Measurements from ENCODE around the gene CGREF1.

CGREF1 gene, protein sequence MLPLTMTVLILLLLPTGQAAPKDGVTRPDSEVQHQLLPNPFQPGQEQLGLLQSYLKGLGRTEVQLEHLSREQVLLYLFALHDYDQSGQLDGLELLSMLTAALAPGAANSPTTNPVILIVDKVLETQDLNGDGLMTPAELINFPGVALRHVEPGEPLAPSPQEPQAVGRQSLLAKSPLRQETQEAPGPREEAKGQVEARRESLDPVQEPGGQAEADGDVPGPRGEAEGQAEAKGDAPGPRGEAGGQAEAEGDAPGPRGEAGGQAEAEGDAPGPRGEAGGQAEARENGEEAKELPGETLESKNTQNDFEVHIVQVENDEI

DNA sequence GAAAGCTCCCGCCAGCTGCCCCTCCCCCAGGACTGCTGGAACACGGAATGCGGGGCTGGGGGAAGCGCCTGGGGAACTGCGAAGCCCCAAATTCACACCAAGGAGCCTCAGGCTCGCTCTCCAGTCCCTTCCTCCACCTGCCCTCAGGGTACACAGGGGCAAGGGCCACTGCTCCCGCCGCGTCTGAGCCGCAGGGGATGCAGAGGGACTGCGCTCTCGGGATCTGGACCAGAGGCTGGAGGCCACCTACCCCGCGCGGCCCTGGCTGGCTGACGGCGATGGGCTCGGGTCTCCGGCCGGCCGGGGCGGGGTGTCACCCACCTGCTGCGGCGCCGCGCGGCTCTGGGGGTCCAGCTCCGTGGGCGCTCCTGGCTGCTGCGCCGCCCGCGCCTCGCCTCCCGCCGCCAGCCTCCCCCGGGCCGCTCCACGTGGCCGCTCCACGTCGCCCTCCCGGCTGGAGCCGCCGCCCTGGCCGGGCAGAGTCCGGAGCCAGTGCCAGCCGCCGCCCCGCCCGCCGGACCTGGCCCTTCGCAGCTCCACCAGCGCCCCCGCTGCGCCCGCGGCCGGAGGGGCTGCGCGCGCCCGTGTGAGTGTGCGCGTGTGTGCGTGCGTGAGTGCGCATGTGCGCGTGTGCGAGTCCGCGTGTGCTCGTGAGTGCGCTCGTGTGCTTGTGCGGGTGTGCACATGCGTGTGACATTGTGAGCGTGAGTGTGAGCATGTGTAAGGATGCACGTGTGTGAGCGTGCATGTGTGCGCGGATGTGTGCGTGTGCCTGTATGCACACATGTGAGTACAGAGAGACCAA is at the start of gene CGREF1:
Gene CGREF1 (minus strand): TSS at position 604 of the 805 bp plus-strand sequence. CDS start 14,762 bp downstream, outside the sequence.
- no peak for DNase-seq

- DNase-seq: no peak
Measured at GRCh38 chr2:27164960-27165763, 46.2 kb upstream of the CGREF1 start.

GRCh38 chr2:27162151-27163121 is 43.5 kb upstream of the CGREF1 start:
- no peak for DNase-seq

- no peak for DNase-seq
Measured at GRCh38 chr2:27160191-27160590, 41.3 kb upstream of the CGREF1 start.

DNA sequence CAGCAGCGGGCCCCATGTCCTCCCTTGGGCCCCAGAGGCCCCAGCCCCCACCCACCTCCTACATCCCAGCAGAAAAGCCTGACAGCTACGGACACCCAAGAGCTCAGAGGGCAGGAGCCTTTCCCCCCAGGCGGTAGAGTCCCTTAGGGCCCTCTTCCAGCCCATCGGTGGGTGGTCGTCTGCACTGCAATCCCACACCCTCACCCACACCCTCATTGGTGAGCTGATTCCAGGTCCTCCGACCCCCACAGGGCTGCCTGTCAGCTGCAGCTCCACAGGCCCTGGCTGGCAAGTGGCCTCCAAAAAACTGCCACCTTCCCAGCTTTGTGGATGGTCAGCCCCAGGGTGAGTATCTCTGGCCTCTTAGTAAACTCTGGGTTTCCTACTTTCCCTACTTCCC is 40.3 kb upstream of the CGREF1 start:
- DNase-seq: no peak

DNA sequence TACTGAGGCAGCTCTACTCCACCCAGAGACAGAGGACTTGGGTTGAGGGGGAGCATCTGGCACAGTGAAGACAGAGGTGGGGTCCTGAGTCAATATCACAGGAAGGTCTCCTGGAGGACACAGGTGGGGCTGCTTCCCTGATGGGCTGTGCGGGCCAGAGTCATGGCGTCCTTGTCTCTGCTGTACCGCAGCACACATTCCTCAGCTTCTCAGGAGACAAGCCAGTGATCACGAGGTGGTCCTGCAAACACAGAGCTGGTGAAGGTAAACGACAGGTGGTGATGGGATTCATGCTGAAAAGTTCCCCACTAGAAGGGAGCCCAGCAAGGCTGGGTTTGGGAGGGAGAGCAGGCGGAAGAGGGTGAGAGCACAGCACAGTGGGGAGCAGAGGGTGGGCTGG is 39.5 kb upstream of the CGREF1 start:
- DNase-seq: no peak

GRCh38 chr2:27155069-27155520 is 36.2 kb upstream of the CGREF1 start:
- DNase-seq: no peak

DNA sequence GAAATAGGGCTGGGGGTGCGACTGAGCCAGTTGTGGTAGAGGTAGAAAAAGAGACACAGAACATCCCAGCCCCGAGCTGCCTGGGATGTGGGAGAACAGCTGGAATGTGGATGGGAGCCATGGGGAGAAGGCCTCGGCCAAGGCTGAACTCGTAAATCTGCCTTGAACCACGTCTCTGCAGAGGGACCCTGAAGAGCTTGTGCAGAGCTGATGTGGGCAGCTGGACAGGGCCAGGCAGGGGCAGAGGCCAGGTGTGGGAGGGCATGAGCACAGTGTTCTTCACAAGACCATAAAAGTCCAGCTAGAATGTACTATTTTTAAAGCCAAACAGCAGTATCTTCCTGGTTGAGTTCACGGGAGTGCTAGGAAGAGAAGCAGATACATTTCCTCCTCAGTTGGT is 35.6 kb upstream of the CGREF1 start:
- no peak for DNase-seq

DNA sequence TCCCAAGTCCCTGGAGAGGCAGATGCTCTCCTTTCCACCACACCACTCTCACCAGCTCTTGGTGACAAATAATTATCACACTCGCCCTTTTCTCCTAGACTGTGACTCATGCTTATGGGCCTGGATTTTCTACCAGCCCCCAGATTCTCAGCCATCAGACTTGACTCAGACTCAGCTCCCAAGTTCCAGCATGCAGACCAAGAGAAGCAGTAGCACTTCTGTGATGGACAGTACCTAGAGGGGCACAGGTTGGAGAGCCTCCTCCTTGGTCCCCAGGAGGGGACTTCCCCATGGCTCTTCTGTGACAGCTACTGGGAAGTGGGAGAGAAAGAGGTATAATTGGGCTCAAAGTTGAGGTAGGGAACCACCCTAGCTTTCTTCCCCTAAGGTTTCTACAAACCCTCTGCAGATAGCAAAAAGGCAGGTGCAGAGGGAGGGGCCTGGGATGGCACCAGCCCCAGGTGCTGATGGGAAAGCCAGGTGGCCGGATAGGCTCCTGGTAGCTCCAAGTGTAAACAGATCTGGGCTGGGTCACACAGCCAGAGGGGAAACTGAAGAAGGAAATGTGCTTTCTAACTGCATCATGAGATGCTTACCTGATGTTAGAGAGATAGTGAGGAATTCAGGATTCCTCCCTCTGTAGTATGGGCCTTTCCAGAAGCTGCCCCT is 34.0 kb upstream of the CGREF1 start:
- no peak for DNase-seq

DNA sequence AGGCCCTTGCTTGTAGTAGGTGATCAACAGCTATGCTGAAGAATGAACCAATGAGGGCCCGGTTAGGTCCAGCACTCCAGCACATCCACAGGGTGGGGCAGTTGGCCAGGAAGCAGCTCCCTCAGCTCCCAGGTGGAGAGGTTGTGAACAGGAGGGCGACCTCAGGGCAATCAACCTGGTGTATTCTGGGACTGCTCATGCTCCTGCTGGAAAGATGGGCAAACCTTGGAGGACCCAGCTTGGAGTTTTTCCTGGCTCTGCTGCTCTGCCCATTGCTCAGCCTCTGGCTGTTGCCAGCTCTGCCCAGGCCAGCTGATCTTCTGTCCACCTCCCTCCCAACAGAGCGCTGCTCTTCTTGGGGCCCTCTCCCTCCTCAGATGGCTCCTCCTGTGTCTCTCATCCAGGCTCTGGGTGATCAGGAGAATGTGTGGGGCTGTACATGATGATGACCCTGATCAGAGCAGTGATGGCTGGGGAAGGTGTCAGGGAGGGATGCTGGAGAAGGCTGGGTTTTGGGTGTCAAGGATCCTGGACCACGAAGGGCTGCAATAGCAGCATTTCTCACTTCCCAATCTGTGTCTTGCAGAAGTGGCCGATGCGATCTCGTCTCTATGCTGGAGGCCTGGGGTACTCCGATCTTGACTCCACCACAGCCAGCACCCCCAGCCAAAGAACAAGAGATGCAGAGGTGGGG is 33.3 kb upstream of the CGREF1 start:
- DNase-seq: no peak

- DNase-seq: no peak
Measured at GRCh38 chr2:27150639-27151230, 31.8 kb upstream of the CGREF1 start.

GRCh38 chr2:27149570-27150405 is 30.9 kb upstream of the CGREF1 start:
- DNase-seq: no peak

GRCh38 chr2:27148801-27149439 is 30.0 kb upstream of the CGREF1 start, which contains the start of gene TCF23:
Gene TCF23 (plus strand): TSS chr2:27149004. CDS start chr2:27149134, 130 bp downstream.
- DNase-seq: no peak

GRCh38 chr2:27147935-27148334 is 29.0 kb upstream of the CGREF1 start:
- no peak for DNase-seq

DNA sequence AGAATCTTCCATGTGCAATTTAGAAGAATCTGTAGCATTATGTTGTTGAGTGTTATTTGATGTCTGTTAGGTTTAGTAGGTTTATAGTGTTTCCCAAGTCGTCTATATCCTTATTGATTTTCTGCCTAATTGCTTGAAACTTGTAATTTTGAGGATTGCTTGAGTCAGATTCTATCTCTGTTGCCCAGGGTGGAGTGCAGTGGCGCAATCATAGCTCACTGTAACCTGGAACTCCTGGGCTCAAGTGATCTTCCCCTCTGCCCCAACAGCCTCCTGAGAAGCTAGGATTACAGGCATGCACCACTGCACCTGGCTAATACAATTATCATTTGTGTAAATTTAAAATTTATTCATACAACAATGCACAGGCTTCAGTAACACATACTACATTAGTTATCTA is 26.8 kb upstream of the CGREF1 start:
- no peak for DNase-seq

DNA sequence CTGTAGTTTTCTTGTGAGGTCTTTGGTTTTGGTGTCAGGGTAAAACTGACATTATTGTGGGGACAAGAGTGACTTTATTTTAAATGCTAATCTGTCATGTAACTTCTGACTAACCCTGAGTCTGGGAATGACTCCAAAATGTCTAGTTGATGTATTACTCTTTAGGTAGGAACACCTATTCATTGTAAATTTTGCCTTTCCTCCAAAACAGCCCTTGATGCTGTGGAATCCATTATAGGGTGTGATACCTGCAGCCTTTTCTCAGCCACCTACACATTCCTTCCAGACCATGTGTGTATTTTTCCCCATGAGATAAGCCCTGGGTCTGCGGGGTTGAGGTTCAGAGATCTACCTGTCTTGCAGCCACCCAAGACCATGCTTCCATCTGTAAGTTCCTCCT is 24.4 kb upstream of the CGREF1 start:
- no peak for DNase-seq

GRCh38 chr2:27139310-27139709 is 20.4 kb upstream of the CGREF1 start, which contains the start of gene PRR30:
Gene PRR30 (minus strand): TSS chr2:27139410. CDS start chr2:27138329, 1,081 bp downstream.
- DNase-seq: no peak

GRCh38 chr2:27138111-27138510 is 19.2 kb upstream of the CGREF1 start:
- DNase-seq: no peak
